Fibroblast of skin of abdomen (primary cell): ENCODE data around the gene ATN1.

Source experiments
- DNase-seq: peaks from one replicate; pipeline ENCODE4 v3.0.0-alpha.2; 2013

ATN1 gene

GRCh38 chr12:6944381-6945186 lies 16.8 kb downstream of the ATN1 start:
- peak; percentile 93 for DNase-seq

DNA sequence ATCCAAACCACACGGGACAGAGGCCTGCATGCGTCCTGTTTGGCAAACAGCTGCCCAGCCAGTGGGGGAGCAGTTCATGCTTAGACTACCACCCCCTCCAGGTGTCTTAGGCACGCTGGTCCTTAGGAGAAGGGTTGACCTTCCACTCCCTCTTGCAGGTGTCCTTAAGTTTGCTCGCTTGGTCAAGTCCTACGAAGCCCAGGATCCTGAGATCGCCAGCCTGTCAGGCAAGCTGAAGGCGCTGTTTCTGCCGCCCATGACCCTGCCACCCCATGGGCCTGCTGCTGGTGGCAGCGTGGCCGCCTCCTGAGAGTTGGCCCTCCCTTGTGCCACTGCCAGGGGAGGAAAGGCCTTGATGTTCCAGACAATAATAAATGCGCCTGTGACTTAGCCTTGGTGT lies 17.9 kb downstream of the ATN1 start:
- DNase-seq = no peak

GRCh38 chr12:6946033-6946919 lies 18.5 kb downstream of the ATN1 start:
- DNase-seq = no peak

DNA sequence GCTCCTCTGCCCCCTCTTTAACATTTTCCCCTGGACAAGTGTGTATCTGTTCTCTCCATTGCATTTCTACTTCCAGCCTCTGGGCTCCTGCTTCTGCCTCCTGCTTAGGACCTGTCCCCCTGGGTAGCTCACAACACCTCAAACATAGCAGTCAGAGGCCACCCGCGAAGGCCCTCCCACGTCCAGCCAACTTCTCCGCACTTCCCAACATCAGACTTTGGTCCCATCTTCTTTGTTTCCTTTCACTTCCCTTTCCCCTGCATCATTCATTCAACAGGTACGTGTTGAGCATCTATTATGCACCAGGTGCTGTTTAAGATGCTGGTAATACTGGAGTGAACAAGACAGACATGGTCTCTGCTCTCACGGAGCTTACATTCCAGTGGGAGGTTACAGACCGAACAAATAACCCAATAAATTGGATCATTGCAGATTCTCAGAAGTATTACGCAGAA lies 19.2 kb downstream of the ATN1 start:
- DNase-seq = no peak

DNA sequence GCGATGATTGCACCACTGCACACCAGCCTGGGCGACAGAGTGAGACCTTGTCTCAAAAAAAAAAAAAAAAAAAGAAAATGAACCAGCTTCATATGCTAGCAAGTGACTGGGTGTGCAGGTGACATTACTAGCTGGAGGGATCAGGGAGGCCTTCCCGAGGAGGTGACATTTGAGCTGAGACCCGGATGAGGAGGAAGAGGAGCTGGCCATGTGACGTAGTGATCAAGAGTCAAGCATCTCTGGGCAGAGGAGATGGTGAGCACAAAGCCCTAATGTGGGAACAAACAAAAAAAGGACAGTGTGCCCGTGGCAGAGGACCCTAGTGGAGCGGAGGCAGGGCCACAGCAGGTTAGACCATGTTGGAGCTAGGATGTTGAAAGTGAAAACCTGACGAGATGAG lies 19.9 kb downstream of the ATN1 start:
- DNase-seq = no peak

DNA sequence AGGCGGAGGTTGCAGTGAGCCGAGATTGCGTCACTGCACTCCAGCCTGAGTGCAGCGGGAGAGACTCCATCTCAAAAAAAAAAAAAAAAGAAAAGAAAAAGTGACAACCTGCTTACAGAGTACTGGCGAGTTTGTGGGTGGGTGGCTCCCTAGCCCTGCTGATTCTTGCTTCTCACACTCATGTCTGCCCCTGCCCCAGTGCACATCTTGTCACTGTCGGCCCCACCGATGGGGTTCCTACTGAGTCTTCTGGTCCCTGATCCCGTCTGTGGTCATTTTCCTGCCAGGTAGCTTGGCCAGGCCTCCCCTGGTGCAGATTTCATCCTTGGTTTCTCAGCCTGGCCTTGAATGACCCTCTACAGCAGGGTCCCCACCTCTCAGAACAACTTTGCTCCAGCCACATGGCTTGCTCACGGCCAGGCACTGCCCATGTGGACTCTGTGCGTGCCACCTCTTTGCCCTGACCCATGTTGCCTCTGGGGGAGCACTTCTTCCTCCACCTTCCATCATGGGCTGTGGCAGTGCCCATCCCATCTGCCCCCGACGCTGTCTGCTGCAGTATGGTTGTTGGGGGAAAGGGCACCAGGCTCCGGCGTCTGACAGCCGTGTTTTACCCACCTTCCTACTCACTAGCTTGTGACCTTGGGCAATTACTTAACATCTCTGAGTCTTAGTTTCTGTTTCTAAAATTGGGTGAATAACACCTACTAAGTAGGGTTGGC lies 21.3 kb downstream of the ATN1 start:
- DNase-seq = no peak

DNA sequence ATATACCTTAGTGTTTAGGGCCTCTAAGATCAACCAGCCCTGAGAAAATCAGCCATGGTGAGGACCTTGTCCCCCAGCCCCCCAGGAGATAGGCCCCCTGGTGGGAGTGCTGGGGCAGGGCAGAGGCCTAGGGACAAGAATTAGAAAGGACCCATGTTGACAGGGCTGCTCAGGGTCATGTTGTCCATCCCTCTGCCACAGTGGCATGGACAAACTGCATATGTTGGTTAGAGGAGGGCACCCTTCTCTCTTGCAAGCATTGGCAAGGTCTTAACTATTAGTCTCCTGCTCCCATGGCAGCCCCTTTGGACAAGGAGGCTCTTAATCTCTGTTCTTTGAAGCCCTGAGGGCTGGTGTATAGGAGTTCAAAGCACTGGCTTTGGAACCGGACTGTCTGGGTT lies 22.6 kb downstream of the ATN1 start:
- no peak for DNase-seq

DNA sequence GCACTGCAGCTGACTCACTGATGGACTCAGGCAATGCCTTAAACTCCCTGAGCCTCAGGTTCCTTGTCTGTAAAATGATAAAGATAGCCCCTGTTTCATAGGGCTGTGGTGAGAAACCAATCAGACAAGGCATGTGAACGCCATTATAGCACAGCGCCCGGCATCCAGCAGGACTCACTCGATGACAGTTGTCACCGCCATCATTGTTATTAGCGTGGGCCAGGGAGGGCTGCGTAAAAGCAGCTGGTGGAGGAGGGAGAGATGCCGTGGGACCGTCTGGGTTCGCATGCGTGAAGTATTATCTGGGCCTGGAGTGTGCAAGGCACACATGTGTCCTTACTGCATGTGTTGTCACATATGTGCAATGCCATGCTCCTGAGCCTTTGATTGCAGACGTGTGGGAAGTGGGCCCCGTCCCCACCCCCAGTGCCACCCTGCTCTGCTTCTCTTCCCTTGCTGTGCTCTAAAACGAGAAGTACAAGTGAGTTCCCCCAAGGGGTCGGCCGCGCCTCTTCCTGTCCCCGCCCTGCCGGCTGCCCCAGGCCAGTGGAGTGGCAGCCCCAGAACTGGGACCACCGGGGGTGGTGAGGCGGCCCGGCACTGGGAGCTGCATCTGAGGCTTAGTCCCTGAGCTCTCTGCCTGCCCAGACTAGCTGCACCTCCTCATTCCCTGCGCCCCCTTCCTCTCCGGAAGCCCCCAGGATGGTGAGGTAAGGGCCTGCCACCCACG lies 23.2 kb downstream of the ATN1 start, which contains the start of gene PTPN6:
Gene PTPN6, plus strand, starts transcription at position 546 of the 730 bp plus-strand sequence. Its CDS starts 157 bp downstream, at position 703.
- no peak for DNase-seq

DNA sequence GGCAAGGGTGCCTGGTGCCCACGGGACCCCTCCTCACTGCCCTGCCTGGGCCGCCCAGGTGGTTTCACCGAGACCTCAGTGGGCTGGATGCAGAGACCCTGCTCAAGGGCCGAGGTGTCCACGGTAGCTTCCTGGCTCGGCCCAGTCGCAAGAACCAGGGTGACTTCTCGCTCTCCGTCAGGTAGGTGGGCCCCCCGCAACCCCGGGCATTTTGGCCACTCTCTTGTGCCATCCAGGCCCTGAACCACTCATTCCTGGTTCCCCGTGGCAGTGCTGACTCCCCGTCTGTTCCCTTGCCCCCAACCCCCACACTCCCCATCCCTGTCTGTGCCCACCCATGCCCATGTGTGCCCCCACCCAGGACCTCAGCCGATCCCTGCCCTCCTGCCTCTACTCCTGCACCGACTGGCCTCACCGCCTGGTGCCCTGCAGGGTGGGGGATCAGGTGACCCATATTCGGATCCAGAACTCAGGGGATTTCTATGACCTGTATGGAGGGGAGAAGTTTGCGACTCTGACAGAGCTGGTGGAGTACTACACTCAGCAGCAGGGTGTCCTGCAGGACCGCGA lies 23.9 kb downstream of the ATN1 start:
- DNase-seq = no peak

DNA sequence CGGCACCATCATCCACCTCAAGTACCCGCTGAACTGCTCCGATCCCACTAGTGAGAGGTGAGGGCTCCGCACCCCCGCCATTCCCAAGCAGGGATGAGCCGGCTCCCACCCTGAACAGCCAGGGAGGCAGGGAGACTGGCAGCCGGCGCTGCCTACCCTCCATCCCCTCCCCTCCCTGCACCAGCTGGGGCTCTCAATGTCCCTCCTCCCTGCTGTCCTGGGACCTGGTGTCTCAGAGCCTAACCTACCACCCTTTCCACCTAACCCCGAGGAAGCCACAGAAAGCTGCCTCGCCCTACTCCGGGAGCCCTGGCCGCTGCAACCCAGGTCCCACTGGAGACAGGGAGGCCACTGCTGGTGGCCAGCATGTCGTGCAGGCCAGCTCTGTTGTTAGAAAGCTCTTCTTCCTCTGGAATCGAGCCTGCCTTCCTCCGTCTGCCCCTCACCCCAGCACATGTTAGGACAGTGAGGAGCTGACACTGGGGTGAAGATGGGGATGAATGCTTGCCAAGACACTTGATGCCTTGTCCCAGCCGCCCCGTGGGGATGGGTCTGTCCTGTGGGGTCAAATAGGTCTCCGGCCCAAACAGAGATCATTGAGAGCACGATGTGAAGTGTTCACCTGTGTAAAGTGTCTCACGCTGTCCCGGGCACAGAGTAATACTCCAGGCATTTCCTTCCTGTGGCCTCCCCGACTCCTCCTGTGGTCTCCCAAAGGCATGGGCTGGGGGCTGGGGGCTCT lies 24.5 kb downstream of the ATN1 start:
- DNase-seq = no peak

DNA sequence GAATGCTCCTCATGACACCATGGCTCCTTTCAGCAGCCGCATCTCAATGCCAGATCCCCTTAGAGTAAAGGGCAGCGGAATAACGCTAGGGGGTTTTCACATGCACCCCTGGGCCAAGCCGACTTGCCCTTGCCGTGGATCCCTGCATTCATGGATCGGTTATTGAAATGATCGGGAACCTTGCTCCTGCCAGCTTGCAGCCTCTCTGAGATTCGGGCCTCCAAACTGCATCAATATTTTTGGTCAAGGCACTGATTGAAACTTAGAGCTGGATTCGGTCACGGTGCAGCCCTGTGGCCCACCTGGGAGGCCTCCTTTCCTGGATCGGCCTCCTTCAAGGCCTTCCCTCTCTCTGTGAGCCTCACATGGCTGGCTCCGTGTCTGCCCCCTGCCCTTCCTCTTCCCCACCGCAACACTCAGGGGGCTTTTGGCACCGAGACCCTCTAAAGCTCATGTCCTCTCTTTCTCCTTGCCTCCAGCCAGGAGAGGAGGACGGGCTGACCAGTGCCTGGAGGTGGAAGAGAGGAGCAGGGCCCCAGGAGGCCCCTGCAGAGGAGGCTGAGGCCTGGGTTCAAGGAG lies 25.2 kb downstream of the ATN1 start:
- DNase-seq = no peak

DNA sequence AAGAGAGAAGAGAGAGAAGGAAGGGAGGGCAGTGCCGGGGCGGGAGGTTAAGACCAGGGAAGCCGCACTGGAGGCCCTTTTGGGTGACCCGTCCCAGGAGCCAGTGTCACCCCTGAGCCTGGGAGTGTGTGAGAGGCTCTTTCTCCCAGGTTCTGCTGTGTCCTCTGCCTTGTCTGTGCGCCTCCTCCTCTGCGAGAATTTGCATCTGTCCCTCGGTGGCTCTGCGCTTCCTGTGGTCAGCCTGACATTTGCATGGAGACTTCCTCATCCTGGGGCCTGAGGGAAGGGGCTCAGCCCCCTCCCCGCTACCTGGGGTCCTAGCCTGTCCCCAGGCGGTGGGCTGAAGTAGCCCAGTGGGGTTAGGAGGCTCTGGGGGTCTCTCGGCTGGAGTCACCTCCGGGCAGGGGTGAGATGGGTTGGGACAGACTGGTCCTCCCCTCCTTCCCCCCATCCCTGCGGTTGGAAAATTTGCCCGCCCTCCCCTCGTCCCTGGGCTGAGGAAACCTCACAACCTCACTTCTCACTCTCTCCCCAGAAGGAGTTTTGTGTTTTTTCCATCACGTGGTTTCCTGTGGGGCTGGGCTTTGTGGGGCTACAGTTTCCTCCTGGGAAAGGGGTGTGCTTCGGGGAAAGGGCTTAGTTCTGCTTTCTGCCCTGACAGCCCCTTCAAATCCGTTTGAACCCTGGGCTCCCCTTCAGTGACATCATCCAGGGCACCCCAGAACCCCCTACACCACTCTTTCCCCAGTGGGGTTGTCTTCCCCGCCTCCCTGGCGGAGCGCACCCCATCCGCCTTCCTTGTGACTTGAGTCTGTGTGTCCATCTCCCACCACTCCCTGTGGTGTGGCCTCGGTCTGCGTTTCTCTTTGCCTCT lies 25.9 kb downstream of the ATN1 start:
- peak; percentile 62 for DNase-seq

- no peak for DNase-seq
Observed at GRCh38 chr12:6954316-6955107, 26.8 kb downstream of the ATN1 start.

GRCh38 chr12:6955108-6956020 lies 27.6 kb downstream of the ATN1 start:
- no peak for DNase-seq

DNA sequence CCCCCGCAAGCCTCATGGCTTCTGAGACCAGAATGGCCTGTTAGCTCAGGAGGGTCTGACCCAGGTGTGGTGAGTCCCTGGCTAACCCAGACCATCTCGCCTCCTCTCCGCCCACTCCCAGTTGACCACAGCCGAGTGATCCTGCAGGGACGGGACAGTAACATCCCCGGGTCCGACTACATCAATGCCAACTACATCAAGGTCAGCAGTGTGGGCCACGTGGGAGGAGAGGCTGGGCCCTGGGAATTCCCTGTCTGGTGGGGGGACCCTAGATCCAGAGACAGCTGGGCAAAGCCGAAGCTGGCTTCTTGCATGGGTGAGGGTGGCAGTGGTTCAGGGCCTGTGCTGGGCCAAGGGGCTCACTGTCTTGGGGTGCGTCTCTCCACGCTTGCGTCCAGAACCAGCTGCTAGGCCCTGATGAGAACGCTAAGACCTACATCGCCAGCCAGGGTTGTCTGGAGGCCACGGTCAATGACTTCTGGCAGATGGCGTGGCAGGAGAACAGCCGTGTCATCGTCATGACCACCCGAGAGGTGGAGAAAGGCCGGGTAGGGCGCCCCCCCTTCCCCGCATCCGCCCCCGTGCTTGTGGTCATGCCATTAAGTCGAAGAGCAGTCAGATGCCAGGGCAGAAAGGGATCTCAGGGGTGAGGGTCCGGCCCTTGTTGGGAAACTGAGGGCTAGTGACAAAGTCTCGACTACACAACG lies 28.4 kb downstream of the ATN1 start:
- DNase-seq = no peak

- DNase-seq = no peak
Observed at GRCh38 chr12:6957151-6957701, 29.5 kb downstream of the ATN1 start.
